Measurements from ENCODE around the gene EFEMP1. TPM values are rescaled to one million over a fixed set of nuclear protein-coding genes. Genes with fewer than 3 reads are reported as not detected.
A peak's percentile ranks its signal among the peaks of the same experiment; 100 is the strongest.

EFEMP1 gene
- total and polyA plus RNA-seq, 11 donors = 11.3 to 201 (median 34.4) TPM

GRCh38 chr2:55883357-55883756, 40.2 kb downstream of the EFEMP1 start:
- WGBS, 4 donors = 21 to 37% (median 29%) methylated on average over 3 of the region's 3 CpGs
- DNase-seq (peak in 2 of 5 donors; percentile 28 to 33), ATAC-seq (peak in 2 of 4 donors; percentile 21 to 61)
- Histone ChIP-seq H3K9me3 (no peaks in the 10 kb centered on the region), H3K36me3 (peaks cover 0 to 24% (median 0%) of the 10 kb centered on the region in 9 donors), H3K27ac (peak overlapping the region in 4 of 12 donors; percentile 21 to 53 (median 34)), H3K27me3 (no peaks in the 10 kb centered on the region), H3K4me3 (no peak overlapping the region), H3K4me1 (peaks cover 0 to 55% (median 11%) of the 10 kb centered on the region in 12 donors)
- intact Hi-C loops (cut with DNase I) = loop anchor here in 1 of 10 donors (10.0 kb wide), 1 partner anchor 79 kb away; no protein-coding TSS in a partner anchor
- TF ChIP-seq CTCF (IDR thresholded peaks at IDR 0.05) (no peak), POLR2A (IDR thresholded peaks at IDR 0.05) (no peak)

GRCh38 chr2:55882954-55883353, 40.6 kb downstream of the EFEMP1 start:
- H3K27me3 ChIP-seq = no peaks in the 10 kb centered on the region
- WGBS, 4 donors = 90 to 93% (median 91%) methylated on average over 4 of the region's 4 CpGs
- H3K27ac ChIP-seq = peak overlapping the region in 1 of 12 donors; percentile 21
- peaks cover 0 to 24% (median 0%) of the 10 kb centered on the region in 9 donors for H3K36me3 ChIP-seq
- H3K4me1 ChIP-seq = peaks cover 0 to 55% (median 11%) of the 10 kb centered on the region in 12 donors
- H3K9me3 ChIP-seq = no peaks in the 10 kb centered on the region
- ATAC-seq (no peak), DNase-seq (no peak)
- intact Hi-C loops (cut with DNase I) = loop anchor here in 1 of 10 donors (10.0 kb wide), 1 partner anchor 78 kb away; no protein-coding TSS in a partner anchor
- TF ChIP-seq CTCF (IDR thresholded peaks at IDR 0.05) (no peak), POLR2A (IDR thresholded peaks at IDR 0.05) (no peak)
- H3K4me3 ChIP-seq = no peak overlapping the region

GRCh38 chr2:55880416-55881143, 43.0 kb downstream of the EFEMP1 start:
- DNase-seq (no peak), ATAC-seq (no peak)
- intact Hi-C loops (cut with DNase I) = loop anchor here in 1 of 10 donors (10.0 kb wide), 1 partner anchor 76 kb away; no protein-coding TSS in a partner anchor
- peaks cover 0 to 28% (median 0%) of the 10 kb centered on the region in 9 donors for H3K36me3 ChIP-seq
- no peaks in the 10 kb centered on the region for H3K9me3 ChIP-seq
- H3K27ac ChIP-seq = peak overlapping the region in 1 of 12 donors; percentile 35
- TF ChIP-seq CTCF (IDR thresholded peaks at IDR 0.05) (no peak), POLR2A (IDR thresholded peaks at IDR 0.05) (no peak)
- no peaks in the 10 kb centered on the region for H3K27me3 ChIP-seq
- 64 to 70% (median 66%) methylated on average over 6 of the region's 6 CpGs for WGBS, 4 donors
- H3K4me1 ChIP-seq = peaks cover 0 to 39% (median 9%) of the 10 kb centered on the region in 12 donors
- no peak overlapping the region for H3K4me3 ChIP-seq

- ATAC-seq = no peak
- WGBS, 4 donors = 56 to 66% (median 64%) methylated on average over 3 of the region's 3 CpGs
- Histone ChIP-seq H3K27ac (peak overlapping the region in 1 of 12 donors; percentile 35), H3K4me1 (peaks cover 0 to 36% (median 8%) of the 10 kb centered on the region in 12 donors), H3K4me3 (no peak overlapping the region), H3K36me3 (peaks cover 0 to 28% (median 0%) of the 10 kb centered on the region in 9 donors), H3K27me3 (no peaks in the 10 kb centered on the region), H3K9me3 (no peaks in the 10 kb centered on the region)
- intact Hi-C loops (cut with DNase I) = loop anchor here in 1 of 10 donors (10.0 kb wide), 1 partner anchor 75 kb away; no protein-coding TSS in a partner anchor
- TF ChIP-seq CTCF (IDR thresholded peaks at IDR 0.05) = no peak
- no peak for TF ChIP-seq POLR2A (IDR thresholded peaks at IDR 0.05)
- DNase-seq = no peak
These were observed 43.6 kb downstream of the EFEMP1 start for GRCh38 chr2:55879976-55880375.

Data from heart left ventricle (tissue), 16 donors.